Natural killer cell (primary cell): ENCODE data around the gene PLB1. TPM values are rescaled to one million over a fixed set of nuclear protein-coding genes. Genes with fewer than 3 reads are reported as not detected.

Experiments used
- ATAC-seq, 3 donors: fragments of 150-1000 bp in 2 of 3; fragments of 200-7000 bp in 1 of 3; cut with Tn5 transposase; 1 replicate in 1 of 3; 2 replicates in 2 of 3; pipeline ENCODE4 v1.10.0; 2021; ENCODE audit warnings: mild to moderate bottlenecking in 2 of 3, moderate library complexity in 2 of 3
- DNase-seq, 2 donors: peaks; one replicate each; pipeline versions ENCODE4 v3.0.0 to v3.0.0-alpha.2; 2013 to 2021; ENCODE audit warnings: mixed read lengths in 1 of 2
- H3K27ac ChIP-seq: one replicate; pipeline ENCODE4 v1.5.1; 2013; ENCODE audit warnings: mild to moderate bottlenecking, low read length
- H3K27me3 ChIP-seq: one replicate; pipeline ENCODE4 v1.6.1; 2013; ENCODE audit warnings: low read length; ENCODE audit not compliant: control insufficient read depth, insufficient read depth
- H3K36me3 ChIP-seq: one replicate; pipeline ENCODE4 v1.6.1; 2013; ENCODE audit warnings: low read length; ENCODE audit not compliant: control insufficient read depth, insufficient read depth
- H3K4me1 ChIP-seq: one replicate; pipeline ENCODE4 v1.6.1; 2013; ENCODE audit warnings: low read length; ENCODE audit not compliant: control insufficient read depth, insufficient read depth
- H3K4me3 ChIP-seq: one replicate; pipeline ENCODE4 v1.5.1; 2013; ENCODE audit warnings: low read length
- H3K9me3 ChIP-seq: one replicate; pipeline ENCODE4 v1.6.1; 2013; ENCODE audit warnings: low read length; ENCODE audit not compliant: control insufficient read depth, insufficient read depth
- H3K27ac Mint-ChIP-seq, 2 donors: one replicate each; pipeline ENCODE4 v1.8.0; 2022; ENCODE audit warnings: mild to moderate bottlenecking in 2 of 2, mixed read lengths in 2 of 2, moderate library complexity in 1 of 2
- H3K27me3 Mint-ChIP-seq, 2 donors: one replicate each; pipeline ENCODE4 v1.8.0; 2022; ENCODE audit warnings: low read depth in 2 of 2, mixed read lengths in 2 of 2
- H3K36me3 Mint-ChIP-seq: one replicate; pipeline ENCODE4 v1.8.0; 2022; ENCODE audit warnings: mixed read lengths
- H3K4me1 Mint-ChIP-seq, 2 donors: one replicate each; pipeline ENCODE4 v1.8.0; 2022; ENCODE audit warnings: mixed read lengths in 2 of 2
- H3K4me3 Mint-ChIP-seq: one replicate; pipeline ENCODE4 v1.8.0; 2022; ENCODE audit warnings: mild to moderate bottlenecking, moderate library complexity, mixed read lengths
- H3K9me3 Mint-ChIP-seq, 2 donors: one replicate each; pipeline ENCODE4 v1.8.0; 2022; ENCODE audit warnings: mixed read lengths in 2 of 2
- CTCF ChIP-seq: fragments of 200-600 bp; IDR thresholded peaks from one replicate; pipeline ENCODE4 v1.8.0; 2022; ENCODE audit warnings: antibody characterized with exemption
- WGBS: methylation state at CpG from one replicate; pipeline ENCODE4 v1.1.7; 2013; ENCODE audit warnings: missing lambda C conversion rate; ENCODE audit not compliant: insufficient coverage; 5-methylcytosine and 5-hydroxymethylcytosine counted together
- intact Hi-C: fragments of 100-400 bp; cut with micrococcal nuclease; formaldehyde crosslinking; loops from one replicate; pipeline ENCODE4 v1.14.2; 2022
- total RNA-seq, 4 donors: library from RNA; stranded (reverse); fragments of 120-200 nt in 1 of 4; gene quantifications; one replicate each; pipeline versions ENCODE4 v1.2.3 to v1.2.4, GENCODE V29; 2013 to 2022

Gene PLB1
- total RNA-seq, 3 donors from 2014 or later (not counting 1 experiment from before 2014, with no cell fraction given): 1.7 to 2.6 (median 1.9) TPM

GRCh38 chr2:28674062-28674712 lies 178.3 kb downstream of the PLB1 start:
- H3K27me3 ChIP-seq: no peaks in the 10 kb centered on the region
- Mint-ChIP-seq H3K36me3 (no peaks in the 10 kb centered on the region), H3K4me1 (no peaks in the 10 kb centered on the region), H3K27me3 (no peaks in the 10 kb centered on the region), H3K9me3 (peaks cover 0 to 4% of the 10 kb centered on the region in 2 donors), H3K4me3 (no peak overlapping the region), H3K27ac (no peak overlapping the region)
- H3K9me3 ChIP-seq: no peaks in the 10 kb centered on the region
- H3K4me1 ChIP-seq: no peaks in the 10 kb centered on the region
- TF ChIP-seq CTCF: no peak
- H3K4me3 ChIP-seq: no peak overlapping the region
- DNase-seq: no peak
- intact Hi-C loops: no loop called here
- no peak overlapping the region for H3K27ac ChIP-seq
- WGBS: 86% methylated on average over 3 of the region's 3 CpGs
- no peaks in the 10 kb centered on the region for H3K36me3 ChIP-seq
- ATAC-seq: no peak

GRCh38 chr2:28674713-28675068 lies 178.8 kb downstream of the PLB1 start:
- Histone ChIP-seq H3K27me3 (no peaks in the 10 kb centered on the region), H3K36me3 (no peaks in the 10 kb centered on the region), H3K4me1 (no peaks in the 10 kb centered on the region), H3K4me3 (no peak overlapping the region), H3K9me3 (no peaks in the 10 kb centered on the region), H3K27ac (no peak overlapping the region)
- Mint-ChIP-seq H3K27me3 (no peaks in the 10 kb centered on the region), H3K27ac (no peak overlapping the region), H3K36me3 (no peaks in the 10 kb centered on the region), H3K9me3 (peaks cover 0 to 4% of the 10 kb centered on the region in 2 donors), H3K4me3 (no peak overlapping the region), H3K4me1 (no peaks in the 10 kb centered on the region)
- ATAC-seq: no peak
- intact Hi-C loops: no loop called here
- TF ChIP-seq CTCF: no peak
- no CpG with 5 or more reads among the region's 1 CpG for WGBS
- no peak for DNase-seq

GRCh38 chr2:28676152-28676835 lies 180.4 kb downstream of the PLB1 start:
- no peak overlapping the region for H3K27ac ChIP-seq
- 84% methylated on average over 4 of the region's 5 CpGs for WGBS
- no peaks in the 10 kb centered on the region for H3K36me3 ChIP-seq
- no peaks in the 10 kb centered on the region for H3K9me3 ChIP-seq
- peaks cover 0 to 4% of the 10 kb centered on the region in 2 donors for H3K9me3 Mint-ChIP-seq
- H3K27me3 ChIP-seq: no peaks in the 10 kb centered on the region
- H3K4me3 ChIP-seq: no peak overlapping the region
- peaks cover 5 to 8% of the 10 kb centered on the region in 2 donors for H3K4me1 Mint-ChIP-seq
- ATAC-seq: no peak
- H3K36me3 Mint-ChIP-seq: no peaks in the 10 kb centered on the region
- intact Hi-C loops: no loop called here
- H3K27ac Mint-ChIP-seq: no peak overlapping the region
- H3K4me3 Mint-ChIP-seq: no peak overlapping the region
- peaks cover 10% of the 10 kb centered on the region for H3K4me1 ChIP-seq
- no peak for DNase-seq
- no peak for TF ChIP-seq CTCF
- no peaks in the 10 kb centered on the region for H3K27me3 Mint-ChIP-seq
